Measurements from ENCODE around the gene CGREF1.

The CGREF1 gene

GRCh38 chr2:27071277-27071989, 47.5 kb downstream of the CGREF1 start, which contains the start of gene OST4:
Gene OST4 (minus strand): TSS chr2:27071654.
- DNase-seq: peak; percentile 93

- no peak for DNase-seq
Observed at GRCh38 chr2:27070653-27071276, 48.2 kb downstream of the CGREF1 start.

GRCh38 chr2:27069961-27070618, 48.8 kb downstream of the CGREF1 start:
- DNase-seq: no peak

GRCh38 chr2:27069436-27069835, 49.5 kb downstream of the CGREF1 start:
- no peak for DNase-seq

- DNase-seq: no peak
Observed at GRCh38 chr2:27067385-27067784, 51.5 kb downstream of the CGREF1 start.

- no peak for DNase-seq
Observed at GRCh38 chr2:27065128-27065527, 53.8 kb downstream of the CGREF1 start.

GRCh38 chr2:27060323-27060722, 58.6 kb downstream of the CGREF1 start:
- no peak for DNase-seq

GRCh38 chr2:27059141-27059820, 59.6 kb downstream of the CGREF1 start:
- no peak for DNase-seq

- DNase-seq: no peak
Observed at GRCh38 chr2:27058210-27058609, 60.7 kb downstream of the CGREF1 start.

- DNase-seq: no peak
Observed at GRCh38 chr2:27057184-27057583, 61.7 kb downstream of the CGREF1 start.

GRCh38 chr2:27054721-27055120, 64.2 kb downstream of the CGREF1 start:
- no peak for DNase-seq

- DNase-seq: no peak
Observed at GRCh38 chr2:27053776-27054175, 65.2 kb downstream of the CGREF1 start.

- DNase-seq: no peak
Observed at GRCh38 chr2:27053321-27053720, 65.6 kb downstream of the CGREF1 start.

- no peak for DNase-seq
Observed at GRCh38 chr2:27051902-27052645, 66.9 kb downstream of the CGREF1 start.

GRCh38 chr2:27050996-27051901, 67.7 kb downstream of the CGREF1 start, which contains the start of gene AGBL5:
Gene AGBL5 (plus strand): TSS chr2:27051668. CDS start chr2:27052959, 1,291 bp downstream.
- DNase-seq: peak; percentile 82
